Measurements from ENCODE around the gene TNPO3.

- no peak for TF ChIP-seq RAD21 (conservative IDR thresholded peaks at IDR 0.05)
- TF ChIP-seq CTCF (IDR thresholded peaks at IDR 0.05; ENCODE audit: poor library complexity, severe bottlenecking), result no peak
- no peak for TF ChIP-seq EZH2 (IDR thresholded peaks at IDR 0.05; ENCODE audit: borderline replicate concordance, insufficient read depth, low read length, poor library complexity, severe bottlenecking)
- no peak for TF ChIP-seq POLR2AphosphoS5 (IDR thresholded peaks at IDR 0.05)
- no peak for TF ChIP-seq SMC3 (conservative IDR thresholded peaks at IDR 0.05; ENCODE audit: poor library complexity)
- TF ChIP-seq EP300 (conservative IDR thresholded peaks at IDR 0.05; ENCODE audit: poor library complexity, severe bottlenecking), result no peak
- TF ChIP-seq REST (IDR thresholded peaks at IDR 0.05; ENCODE audit: borderline replicate concordance), result no peak
- TF ChIP-seq MXI1 (conservative IDR thresholded peaks at IDR 0.05; ENCODE audit: poor library complexity, severe bottlenecking), result no peak
Observed at GRCh38 chr7:128945668-128946366, 109.1 kb downstream of the TNPO3 start.

All from neural cell (in vitro differentiated cells).